HG02884 (cell line): Measurements from ENCODE around the gene AKIP1.

Experiments
- ATAC-seq: cut with Tn5 transposase; IDR thresholded peaks from one replicate; pipeline ENCODE4 v1.9.1; 2021; ENCODE audit warnings: mild to moderate bottlenecking, moderate library complexity; ENCODE audit not compliant: unreplicated experiment

The AKIP1 gene

DNA sequence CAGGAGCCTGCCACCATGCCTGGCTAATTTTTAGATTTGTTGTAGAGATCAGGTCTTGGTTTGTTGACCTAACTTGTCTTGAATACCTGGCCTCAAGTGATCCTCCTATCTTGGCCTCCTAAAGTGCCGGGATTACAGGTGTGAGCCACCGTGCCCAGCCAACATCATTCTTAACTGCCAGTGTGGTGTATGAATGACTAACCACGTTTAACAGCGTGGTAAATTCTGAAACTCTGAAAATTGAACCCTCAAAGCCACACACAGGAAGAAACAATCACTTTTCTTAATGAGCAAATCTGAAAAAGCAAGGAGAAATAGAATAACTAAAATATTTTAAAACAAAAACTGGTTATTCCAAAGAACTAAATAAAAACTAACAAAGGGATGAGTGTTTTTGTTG is 45.9 kb downstream of the AKIP1 start:
- ATAC-seq, result no peak

GRCh38 chr11:8959546-8960166 is 48.7 kb downstream of the AKIP1 start:
- peak; percentile 37 for ATAC-seq

DNA sequence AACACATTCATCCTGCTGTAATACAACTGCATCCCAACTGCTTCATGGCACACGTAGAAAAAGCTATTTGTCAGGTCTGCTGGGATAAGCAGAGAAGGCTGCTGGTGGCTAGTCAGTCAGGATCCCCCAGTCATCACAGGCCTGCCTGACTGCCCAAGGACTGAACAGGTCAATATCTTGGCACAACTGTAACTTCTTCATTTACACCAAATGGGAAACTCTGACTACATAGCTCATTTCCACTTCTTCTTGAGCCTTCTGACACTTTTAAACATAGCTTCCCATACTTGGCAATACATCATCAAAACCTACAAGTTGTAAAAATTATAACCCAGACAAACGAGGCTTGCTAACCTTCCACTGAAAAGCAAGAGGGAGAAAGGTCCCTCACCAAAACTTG is 50.4 kb downstream of the AKIP1 start:
- no peak for ATAC-seq

- no peak for ATAC-seq
Observed at GRCh38 chr11:8962841-8963240, 51.9 kb downstream of the AKIP1 start.

DNA sequence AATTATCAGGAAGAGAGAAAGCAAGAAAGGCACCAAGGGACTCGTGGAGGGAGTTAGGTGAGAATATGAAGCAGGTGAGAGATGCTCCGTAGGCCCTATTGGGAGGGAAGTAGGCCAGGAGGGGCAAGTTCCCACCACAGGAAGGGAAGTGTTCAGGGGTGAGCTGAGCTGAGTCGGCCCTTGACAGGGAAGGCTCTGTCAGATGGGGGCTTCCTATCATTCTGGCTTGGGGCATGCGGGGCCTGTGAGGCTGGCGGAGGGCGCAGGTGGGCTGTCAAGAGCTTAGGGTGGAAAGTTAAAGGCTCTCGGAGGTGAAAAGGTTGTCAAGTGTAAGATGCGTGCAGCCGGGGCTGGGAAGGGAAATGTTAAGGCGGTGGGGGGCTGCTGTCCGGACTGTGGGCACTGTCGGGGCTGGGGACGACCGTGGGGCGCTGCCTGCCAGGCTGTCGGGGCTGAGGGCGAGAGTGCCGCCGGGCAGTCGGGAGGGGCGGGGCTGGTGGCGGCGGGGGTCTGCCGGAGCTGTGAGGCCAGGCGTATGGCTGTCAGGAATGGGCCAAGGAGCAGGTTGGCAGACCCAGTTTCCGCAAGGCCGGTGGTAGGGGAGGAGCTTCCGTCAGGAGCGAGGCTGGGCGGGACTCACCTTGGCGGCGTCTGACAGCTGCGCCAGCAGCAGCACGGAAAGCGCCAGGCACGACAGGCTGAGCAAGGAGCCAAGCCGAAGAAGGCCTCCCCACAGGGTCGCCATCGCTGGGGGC is 52.8 kb downstream of the AKIP1 start:
- ATAC-seq, result peak; percentile 58

DNA sequence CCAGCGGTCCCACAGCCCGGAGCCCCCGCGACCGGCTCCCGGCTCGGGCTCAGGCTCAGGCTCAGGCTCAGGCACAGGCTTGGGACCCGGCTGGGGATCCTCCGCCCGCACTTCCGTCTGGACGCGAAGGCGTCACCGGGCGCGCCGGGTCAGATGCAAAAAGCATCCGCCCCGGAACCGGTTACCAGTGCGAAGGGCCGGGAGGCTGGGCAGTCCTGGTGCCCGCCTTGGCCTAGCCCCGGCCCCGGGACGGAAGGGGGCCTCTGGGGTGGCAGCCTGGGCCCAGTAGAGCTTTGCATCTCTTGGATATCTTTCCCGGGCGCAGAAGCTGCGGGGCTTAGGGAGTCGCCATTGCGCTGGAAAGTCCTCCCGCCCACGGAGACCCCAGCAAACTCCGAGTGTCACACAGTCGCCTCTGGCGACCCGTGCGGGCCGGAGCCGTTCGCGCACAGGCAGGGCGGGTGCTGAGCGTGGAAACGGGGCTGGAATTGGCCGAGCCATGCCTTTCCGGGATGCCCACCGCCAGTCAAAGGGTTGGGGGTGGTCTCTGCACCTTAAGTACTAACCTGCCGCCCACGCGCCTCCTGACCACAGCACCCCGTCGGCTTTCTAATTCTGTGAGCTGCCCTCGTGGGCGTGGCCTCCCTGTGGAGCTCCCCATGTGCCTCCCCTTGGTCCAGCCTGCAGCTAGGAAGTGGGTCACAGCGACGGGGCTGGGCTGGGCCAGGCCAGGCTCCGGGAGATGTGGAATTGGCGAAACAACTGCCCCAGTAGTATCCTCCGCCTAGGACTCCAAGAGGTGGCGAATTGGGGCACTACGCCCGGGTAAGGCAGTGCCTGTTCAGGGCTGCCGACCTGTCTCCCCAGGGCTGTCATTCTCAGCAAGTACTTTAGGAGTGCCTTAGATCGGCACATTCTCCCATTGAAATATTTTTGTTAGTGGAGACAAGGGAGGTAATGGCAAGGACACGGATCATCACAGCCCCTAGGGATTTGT is 53.6 kb downstream of the AKIP1 start, which contains the start of gene TMEM9B:
Gene TMEM9B, minus strand, starts transcription at position 119 of the 997 bp plus-strand sequence. CDS start 129 bp downstream, outside the sequence.
- peak; percentile 80 for ATAC-seq

- ATAC-seq, result no peak
Observed at GRCh38 chr11:8967184-8967583, 56.2 kb downstream of the AKIP1 start.
